ENCODE results near the gene ITSN1. TPM values are rescaled to one million over a fixed set of nuclear protein-coding genes. Genes with fewer than 3 reads are reported as not detected.

Gene ITSN1
- total RNA-seq, 2 donors from 2014 or later = 2.5 to 2.9 TPM

DNA sequence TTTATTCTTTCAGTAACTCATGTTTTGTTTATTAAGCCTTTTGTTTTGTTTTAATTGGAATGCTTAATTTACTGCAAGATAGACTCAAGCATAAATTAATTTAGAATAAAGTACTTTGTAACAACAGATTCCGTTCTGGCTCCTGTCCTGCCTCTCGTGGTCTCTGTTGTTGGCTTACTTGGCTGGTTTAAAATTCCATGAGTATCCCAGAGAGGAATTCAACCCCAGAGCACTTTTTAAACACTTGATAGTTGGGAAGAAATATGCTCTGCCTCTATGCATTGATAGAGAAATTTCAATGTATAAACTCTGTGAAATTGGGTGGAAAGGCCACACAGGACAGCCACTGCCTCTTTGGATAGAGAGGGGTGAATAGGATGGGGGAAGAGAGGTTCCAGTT, 183.6 kb downstream of the ITSN1 start:
- peaks cover 4% of the 10 kb centered on the region for H3K36me3 Mint-ChIP-seq (ENCODE audit: low read depth)
- ATAC-seq (no peak), DNase-seq (no peak)
- H3K4me1 Mint-ChIP-seq = peaks cover 2% of the 10 kb centered on the region
- no peak overlapping the region for H3K27ac Mint-ChIP-seq
- H3K4me3 Mint-ChIP-seq = no peak overlapping the region
- H3K27me3 Mint-ChIP-seq = no peaks in the 10 kb centered on the region
- H3K9me3 ChIP-seq (ENCODE audit: control insufficient read depth, low read length, poor library complexity, severe bottlenecking) = no peaks in the 10 kb centered on the region

DNA sequence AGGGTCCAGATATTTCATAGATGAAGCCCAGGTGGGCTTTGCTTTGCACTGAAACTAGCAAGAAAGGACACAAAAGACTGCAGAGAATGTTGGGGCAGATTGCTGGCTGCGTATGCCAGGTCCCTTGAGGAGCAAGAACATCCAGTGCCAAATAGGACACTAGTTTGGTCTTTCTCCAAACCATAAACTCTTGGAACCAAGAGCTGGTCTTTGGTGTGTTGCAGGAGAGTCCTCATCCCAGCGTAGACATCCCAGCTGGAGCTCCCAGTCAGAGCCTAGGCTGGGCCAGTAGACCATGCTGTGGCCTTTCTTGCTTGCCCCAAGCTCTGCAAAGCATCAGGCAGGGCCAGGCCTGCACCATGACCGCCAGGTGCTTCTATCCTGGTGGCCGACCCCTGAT, 185.8 kb downstream of the ITSN1 start:
- H3K9me3 ChIP-seq (ENCODE audit: control insufficient read depth, low read length, poor library complexity, severe bottlenecking) = no peaks in the 10 kb centered on the region
- Mint-ChIP-seq H3K4me3 (no peak overlapping the region), H3K4me1 (peaks cover 2% of the 10 kb centered on the region), H3K27ac (no peak overlapping the region), H3K27me3 (no peaks in the 10 kb centered on the region), H3K36me3 (ENCODE audit: low read depth) (peaks cover 10% of the 10 kb centered on the region)
- ATAC-seq = no peak
- no peak for DNase-seq

DNA sequence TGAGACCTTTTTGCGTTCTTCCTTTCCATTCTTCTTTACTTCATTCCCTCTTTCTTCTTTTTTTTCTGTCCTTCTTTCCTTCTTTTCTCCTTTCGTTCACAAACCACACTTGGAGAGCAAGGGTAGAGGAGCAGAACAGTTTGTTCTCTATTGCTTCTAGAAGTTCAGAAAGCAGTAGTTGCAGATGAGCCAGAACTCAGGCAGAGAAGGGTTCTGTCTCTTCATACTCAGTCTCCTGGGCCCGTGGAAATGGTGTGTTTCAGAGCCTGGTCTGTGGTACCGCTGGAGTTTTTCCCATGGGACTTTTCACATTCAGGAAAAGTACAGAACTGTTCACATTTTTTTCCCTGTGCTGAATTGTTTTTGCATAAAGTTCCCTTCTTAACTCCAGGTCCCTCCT, 186.3 kb downstream of the ITSN1 start:
- Mint-ChIP-seq H3K4me3 (no peak overlapping the region), H3K4me1 (peaks cover 2% of the 10 kb centered on the region), H3K36me3 (ENCODE audit: low read depth) (peaks cover 10% of the 10 kb centered on the region), H3K27ac (no peak overlapping the region), H3K27me3 (no peaks in the 10 kb centered on the region)
- DNase-seq (no peak), ATAC-seq (no peak)
- no peaks in the 10 kb centered on the region for H3K9me3 ChIP-seq (ENCODE audit: control insufficient read depth, low read length, poor library complexity, severe bottlenecking)

DNA sequence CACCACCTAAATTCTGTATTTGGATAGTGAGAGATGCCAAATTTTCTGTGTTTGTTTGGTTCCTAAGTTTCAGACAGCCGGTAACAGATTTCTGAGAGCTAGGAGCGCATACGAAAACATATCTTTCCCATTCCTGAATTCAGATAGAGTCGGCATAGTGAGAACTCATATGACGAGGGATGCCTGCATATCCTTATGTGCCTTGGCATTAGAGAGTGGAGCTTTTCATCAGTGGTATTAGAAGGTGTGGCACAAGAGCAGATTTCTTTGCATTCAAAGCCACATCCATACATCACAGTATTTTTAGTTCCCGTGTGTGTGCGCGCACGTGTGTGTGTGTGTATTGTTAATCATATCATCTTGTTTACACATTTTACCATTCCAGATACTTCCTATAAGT, 187.5 kb downstream of the ITSN1 start:
- ATAC-seq = no peak

DNA sequence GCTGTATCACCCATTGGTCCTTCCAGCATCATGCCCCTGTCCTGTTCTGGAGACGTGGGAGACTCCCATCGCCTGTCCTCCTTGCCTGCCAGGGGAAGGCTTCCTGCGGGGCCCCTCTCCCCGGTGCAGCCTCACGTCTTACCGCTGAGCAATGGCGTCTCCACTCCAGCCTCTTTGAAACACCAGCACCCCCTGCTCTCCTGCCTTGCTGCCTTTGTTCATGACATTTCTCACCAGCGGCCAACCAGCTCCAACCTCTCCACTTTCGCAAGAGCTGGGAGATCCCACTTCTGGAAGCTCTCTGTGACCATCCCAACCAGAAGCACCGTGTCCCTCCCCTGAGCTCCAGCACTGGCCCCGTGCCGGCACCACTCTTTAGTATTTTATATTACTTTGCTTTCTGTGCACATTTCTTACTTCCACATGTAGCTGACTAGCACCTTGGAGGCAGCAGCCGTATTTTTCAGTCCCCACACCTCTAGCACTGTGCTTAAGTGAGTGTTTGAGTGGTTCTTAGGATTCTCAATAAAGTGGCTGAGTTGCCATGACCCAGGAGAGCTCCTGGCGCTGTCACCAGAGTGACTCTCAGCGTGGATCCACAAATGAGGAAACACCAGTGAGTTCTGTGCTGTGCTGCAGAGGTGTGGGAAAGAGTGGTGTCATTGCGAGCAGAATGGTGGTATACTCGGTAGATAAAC, 189.8 kb downstream of the ITSN1 start:
- Mint-ChIP-seq H3K4me3 (no peak overlapping the region), H3K36me3 (ENCODE audit: low read depth) (peaks cover 8% of the 10 kb centered on the region), H3K27me3 (no peaks in the 10 kb centered on the region), H3K4me1 (no peaks in the 10 kb centered on the region), H3K27ac (no peak overlapping the region)
- ATAC-seq (no peak), DNase-seq (no peak)
- H3K9me3 ChIP-seq (ENCODE audit: control insufficient read depth, low read length, poor library complexity, severe bottlenecking) = no peaks in the 10 kb centered on the region

More for the DNA sequence above, 187.5 kb downstream of the ITSN1 start:
- Mint-ChIP-seq H3K4me3 (no peak overlapping the region), H3K27ac (no peak overlapping the region), H3K27me3 (no peaks in the 10 kb centered on the region), H3K4me1 (no peaks in the 10 kb centered on the region), H3K36me3 (ENCODE audit: low read depth) (peaks cover 8% of the 10 kb centered on the region)
- H3K9me3 ChIP-seq (ENCODE audit: control insufficient read depth, low read length, poor library complexity, severe bottlenecking) = no peaks in the 10 kb centered on the region
- DNase-seq = no peak

DNA sequence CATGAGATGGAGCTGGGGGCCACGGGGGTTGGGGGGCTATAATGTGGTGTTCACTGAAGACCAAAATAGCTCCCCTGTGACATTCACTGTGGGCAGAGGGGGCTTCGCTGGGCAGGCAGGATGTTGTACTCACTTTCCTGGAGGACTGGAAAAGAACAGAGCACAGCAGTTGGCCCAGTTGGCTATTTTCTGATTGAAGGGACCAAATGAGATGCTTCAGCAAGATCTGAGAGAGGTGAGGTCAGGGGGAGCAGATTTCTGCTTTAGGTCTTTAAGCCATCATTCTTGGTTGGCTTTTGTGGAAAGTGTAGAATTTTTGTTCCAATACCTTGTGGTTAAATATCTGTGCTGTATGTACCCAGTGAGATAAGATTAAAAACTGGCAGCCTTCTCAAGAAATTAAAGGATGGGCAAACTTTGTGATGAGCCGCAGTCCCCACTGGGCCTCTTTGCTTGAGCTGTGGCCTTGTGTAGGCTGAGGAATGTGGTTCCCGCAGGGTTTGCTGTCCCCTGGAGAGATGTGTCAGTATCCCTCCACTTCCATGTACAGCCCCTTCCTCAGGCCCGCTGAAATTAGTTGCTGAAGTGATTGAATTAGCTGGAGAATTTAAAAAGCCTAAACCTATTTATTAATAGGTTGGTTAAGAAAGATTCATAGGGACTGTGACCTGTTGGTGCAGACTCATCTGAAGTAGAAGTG, 192.7 kb downstream of the ITSN1 start:
- Mint-ChIP-seq H3K27me3 (no peaks in the 10 kb centered on the region), H3K4me3 (no peak overlapping the region), H3K36me3 (ENCODE audit: low read depth) (peaks cover 6% of the 10 kb centered on the region), H3K4me1 (no peaks in the 10 kb centered on the region), H3K27ac (no peak overlapping the region)
- ATAC-seq (no peak), DNase-seq (no peak)
- H3K9me3 ChIP-seq (ENCODE audit: control insufficient read depth, low read length, poor library complexity, severe bottlenecking) = no peaks in the 10 kb centered on the region

DNA sequence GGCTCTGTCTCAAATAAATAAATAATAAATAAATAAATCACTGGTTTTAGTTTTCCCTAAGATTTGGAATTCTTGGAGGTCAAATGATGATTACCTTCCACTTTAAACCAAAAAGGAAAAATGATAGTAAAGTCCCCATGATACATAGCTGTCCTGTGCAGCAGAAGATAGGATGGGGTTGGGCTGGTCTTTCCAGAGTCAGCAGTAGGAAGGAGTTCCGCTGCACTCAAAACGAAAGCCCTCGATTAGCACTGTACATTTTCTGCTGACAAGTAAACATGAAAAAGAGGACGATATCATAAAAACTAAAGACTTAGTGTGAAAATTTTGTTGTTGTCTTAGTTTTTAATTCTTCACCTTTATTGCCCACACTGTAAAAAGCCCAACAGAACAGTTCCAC, 193.6 kb downstream of the ITSN1 start:
- no peak overlapping the region for H3K4me3 Mint-ChIP-seq
- no peaks in the 10 kb centered on the region for H3K9me3 ChIP-seq (ENCODE audit: control insufficient read depth, low read length, poor library complexity, severe bottlenecking)
- H3K27me3 Mint-ChIP-seq = no peaks in the 10 kb centered on the region
- peaks cover 6% of the 10 kb centered on the region for H3K36me3 Mint-ChIP-seq (ENCODE audit: low read depth)
- DNase-seq = no peak
- no peak for ATAC-seq
- H3K27ac Mint-ChIP-seq = no peak overlapping the region
- no peaks in the 10 kb centered on the region for H3K4me1 Mint-ChIP-seq

DNA sequence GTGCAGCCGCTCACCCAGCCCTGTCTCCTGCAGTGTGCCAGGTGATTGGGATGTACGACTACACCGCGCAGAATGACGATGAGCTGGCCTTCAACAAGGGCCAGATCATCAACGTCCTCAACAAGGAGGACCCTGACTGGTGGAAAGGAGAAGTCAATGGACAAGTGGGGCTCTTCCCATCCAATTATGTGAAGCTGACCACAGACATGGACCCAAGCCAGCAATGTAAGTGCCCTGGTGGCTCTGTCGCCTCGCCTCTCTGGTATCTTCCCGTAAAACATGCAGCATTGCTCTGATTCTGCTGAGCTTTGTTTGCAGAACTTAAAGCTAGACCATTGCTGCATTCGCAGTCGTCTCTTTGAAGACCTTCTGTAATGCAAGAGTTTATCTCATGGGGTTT, 194.1 kb downstream of the ITSN1 start:
- ATAC-seq = no peak
- H3K4me1 Mint-ChIP-seq = no peaks in the 10 kb centered on the region

DNA sequence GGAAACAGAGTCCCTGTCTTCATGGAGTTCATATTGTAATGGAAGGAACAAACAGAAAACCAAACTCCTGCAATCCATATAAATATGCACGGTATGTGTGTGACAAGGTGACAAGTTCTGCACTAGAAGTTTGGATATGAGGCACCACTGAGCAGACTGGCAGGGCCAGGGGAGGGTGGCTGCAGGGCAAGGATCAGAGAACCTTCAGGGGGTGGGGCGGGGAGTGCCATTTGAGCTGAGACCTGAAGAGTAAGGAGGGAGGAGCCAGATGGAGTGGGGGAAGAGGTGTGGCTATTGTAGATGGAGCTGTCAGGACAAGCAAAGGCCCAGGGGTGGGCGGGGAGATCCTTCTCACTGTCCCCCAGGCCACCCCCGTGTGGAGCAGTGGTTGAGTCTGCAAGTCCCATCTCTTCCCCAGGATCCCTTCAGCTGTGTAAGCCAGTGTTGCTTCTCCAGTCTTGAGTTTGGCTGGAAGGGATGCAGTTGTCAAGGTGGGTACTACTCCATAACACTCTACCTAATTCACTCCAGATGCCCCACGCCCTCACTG, 196.9 kb downstream of the ITSN1 start:
- DNase-seq (no peak), ATAC-seq (no peak)
- H3K36me3 Mint-ChIP-seq (ENCODE audit: low read depth) = no peaks in the 10 kb centered on the region
- no peaks in the 10 kb centered on the region for H3K4me1 Mint-ChIP-seq
- H3K9me3 ChIP-seq (ENCODE audit: control insufficient read depth, low read length, poor library complexity, severe bottlenecking) = no peaks in the 10 kb centered on the region
- H3K27me3 Mint-ChIP-seq = peaks cover 5% of the 10 kb centered on the region
- no peak overlapping the region for H3K27ac Mint-ChIP-seq
- H3K4me3 Mint-ChIP-seq = no peak overlapping the region

More for the DNA sequence above, 194.1 kb downstream of the ITSN1 start:
- Mint-ChIP-seq H3K4me3 (no peak overlapping the region), H3K36me3 (ENCODE audit: low read depth) (peaks cover 6% of the 10 kb centered on the region), H3K27ac (no peak overlapping the region), H3K27me3 (no peaks in the 10 kb centered on the region)
- H3K9me3 ChIP-seq (ENCODE audit: control insufficient read depth, low read length, poor library complexity, severe bottlenecking) = no peaks in the 10 kb centered on the region
- no peak for DNase-seq

DNA sequence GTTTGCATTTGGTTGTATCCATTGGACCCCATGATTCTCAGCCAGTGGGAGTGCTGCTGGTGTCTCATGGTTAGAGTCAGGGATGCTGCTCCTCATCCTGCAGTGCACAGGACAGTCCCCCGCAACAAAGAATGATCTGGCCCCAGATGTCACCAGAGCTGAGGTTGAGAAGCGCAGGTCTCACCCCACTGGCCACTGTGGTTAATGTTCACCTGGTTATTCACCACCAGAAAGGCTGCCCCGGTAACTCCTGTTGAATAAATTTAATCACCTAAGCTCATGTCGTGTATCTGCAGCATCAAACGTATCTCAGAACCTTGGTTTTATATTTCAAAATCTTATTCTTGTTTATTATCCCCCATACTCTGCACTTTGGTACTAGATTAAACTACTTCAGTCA, 197.5 kb downstream of the ITSN1 start:
- ATAC-seq (no peak), DNase-seq (no peak)
- no peaks in the 10 kb centered on the region for H3K9me3 ChIP-seq (ENCODE audit: control insufficient read depth, low read length, poor library complexity, severe bottlenecking)
- Mint-ChIP-seq H3K27ac (no peak overlapping the region), H3K36me3 (ENCODE audit: low read depth) (peaks cover 1% of the 10 kb centered on the region), H3K4me1 (no peaks in the 10 kb centered on the region), H3K27me3 (peaks cover 5% of the 10 kb centered on the region), H3K4me3 (no peak overlapping the region)

DNA sequence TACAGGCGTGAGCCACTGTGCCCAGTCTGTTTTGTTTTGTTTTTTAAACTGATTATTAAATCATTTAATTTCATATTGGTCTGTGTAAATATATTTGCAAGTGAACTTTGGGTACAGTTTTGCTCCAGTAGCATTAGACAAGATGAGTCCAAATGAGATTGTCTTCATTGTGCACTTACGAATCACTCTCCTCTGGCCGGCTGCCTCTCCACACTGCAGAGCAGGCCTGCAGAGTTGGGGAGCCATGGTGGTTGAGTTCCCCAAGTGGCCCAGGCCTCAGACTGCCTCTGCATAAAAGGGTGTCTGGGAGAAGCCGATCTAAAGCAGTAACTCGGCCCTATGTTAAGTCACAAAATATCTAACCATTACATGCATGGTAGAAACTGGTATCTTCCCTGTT, 198.5 kb downstream of the ITSN1 start:
- Mint-ChIP-seq H3K27ac (no peak overlapping the region), H3K36me3 (ENCODE audit: low read depth) (peaks cover 2% of the 10 kb centered on the region), H3K4me1 (no peaks in the 10 kb centered on the region), H3K27me3 (peaks cover 5% of the 10 kb centered on the region), H3K4me3 (no peak overlapping the region)
- no peak for DNase-seq
- no peak for ATAC-seq
- H3K9me3 ChIP-seq (ENCODE audit: control insufficient read depth, low read length, poor library complexity, severe bottlenecking) = no peaks in the 10 kb centered on the region

DNA sequence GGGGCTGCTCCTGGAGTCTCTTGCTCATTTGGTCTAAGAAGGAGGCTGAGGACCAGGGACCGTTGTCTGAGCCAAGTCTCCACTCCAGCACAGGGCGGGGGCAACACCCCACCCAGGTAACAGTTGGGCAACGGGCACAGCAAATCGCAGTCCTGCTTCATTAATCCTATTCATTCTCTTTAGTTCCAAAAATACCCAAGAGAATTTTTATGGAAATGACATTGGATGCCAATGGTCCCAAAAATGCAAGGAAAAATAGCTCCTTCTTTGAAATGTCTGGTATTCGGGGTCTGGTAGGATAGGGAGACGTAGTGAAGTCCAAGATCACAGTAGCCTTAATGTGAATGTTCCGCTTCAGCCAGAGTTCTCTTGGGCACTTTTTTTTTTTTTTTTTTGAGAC, 199.3 kb downstream of the ITSN1 start:
- Mint-ChIP-seq H3K4me1 (no peaks in the 10 kb centered on the region), H3K4me3 (no peak overlapping the region), H3K36me3 (ENCODE audit: low read depth) (peaks cover 3% of the 10 kb centered on the region), H3K27me3 (peaks cover 5% of the 10 kb centered on the region), H3K27ac (no peak overlapping the region)
- H3K9me3 ChIP-seq (ENCODE audit: control insufficient read depth, low read length, poor library complexity, severe bottlenecking) = no peaks in the 10 kb centered on the region
- ATAC-seq (no peak), DNase-seq (no peak)

DNA sequence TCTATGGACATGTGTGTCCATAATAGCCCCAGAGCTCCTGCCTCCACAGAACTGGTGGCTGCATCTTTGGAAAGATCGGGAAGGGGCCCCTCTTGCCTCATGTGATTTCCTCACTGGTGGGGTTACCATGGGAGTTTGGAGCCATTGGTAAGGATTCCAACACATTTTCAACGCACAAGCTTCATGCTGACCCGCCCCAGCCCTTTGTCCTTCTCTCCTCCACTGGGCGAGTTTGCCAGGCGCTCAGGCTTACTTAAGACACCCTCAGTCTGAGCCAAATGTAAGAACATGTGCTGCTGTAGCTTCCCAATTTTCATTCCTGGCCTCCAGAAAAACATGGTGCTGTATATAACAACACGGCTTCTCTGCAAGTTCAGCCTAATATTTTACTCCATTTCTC, 200.9 kb downstream of the ITSN1 start:
- ATAC-seq (no peak), DNase-seq (no peak)
- no peaks in the 10 kb centered on the region for H3K4me1 Mint-ChIP-seq
- no peak overlapping the region for H3K27ac Mint-ChIP-seq
- H3K36me3 Mint-ChIP-seq (ENCODE audit: low read depth) = peaks cover 3% of the 10 kb centered on the region
- H3K27me3 Mint-ChIP-seq = peaks cover 5% of the 10 kb centered on the region
- H3K4me3 Mint-ChIP-seq = no peak overlapping the region
- no peaks in the 10 kb centered on the region for H3K9me3 ChIP-seq (ENCODE audit: control insufficient read depth, low read length, poor library complexity, severe bottlenecking)

Measured in T-helper 17 cell (primary cell).